Heart left ventricle (tissue), 13 donors: ENCODE data around the gene RABEP2.
"Not testable (repeated sequence)": the region's sequence is repeated elsewhere in the genome, so short reads cannot be mapped to it uniquely, and the experiment has no call there.

ENCODE experiments used
- CTCF ChIP-seq, 12 donors: fragments of 200-600 bp; sonication (generic) in 4 of 12; IDR thresholded peaks; one replicate each; pipeline versions ENCODE4 v1.5.0 to v1.8.0; 2018 to 2022; ENCODE audit warnings: antibody characterized with exemption in 12 of 12, mild to moderate bottlenecking in 5 of 12
- POLR2A ChIP-seq, 2 donors: fragments of 450-650 bp; IDR thresholded peaks; one replicate each; pipeline ENCODE4 v1.6.1; 2017; ENCODE audit warnings: antibody characterized with exemption in 2 of 2, mild to moderate bottlenecking in 2 of 2, moderate library complexity in 2 of 2
- donor health status: ischemic (EF 13 %, LVEDD 7.1; RV severe dilation, severe dysfunction).
- donor health status: DM: no; HTN: yes; CAD: no.
- donor health status: DM: no; HTN: no; CAD: no.
- donor health status: ischemic (EF 25% LVEDD 6.9; RV normal size, moderate dysfunction).
- donor health status: ischemic (EF 25% LVEDD 5.7; RV mildly dilated, moderate dysfunction).
- donor health status: ischemic (EF 35%, LVEDD 5.7; RV mildly dilated, moderate dysfunction).
- donor health status: nonischemic (EF 11% LVEDD 7.7; RV severe dilation, severe dysfunction).
- donor health status: DM: yes; HTN: yes; CAD: no.
- donor health status: PGD.
- donor health status: ischemic (EF 29% LVEDD 5.4; RV normal size, mild dysfunction).
- donor health status: nonischemic (EF 23%, LVEDD 6.1; RV moderate dilation, normal function).

- TF ChIP-seq POLR2A, CTCF (IDR thresholded peaks at IDR 0.05): not testable (repeated sequence)
These were observed 1.2 kb upstream of the RABEP2 start for GRCh38 chr16:28926284-28926683.
